GM12874 (cell line): Measurements from ENCODE around the gene GJA10.

Source experiments
- CTCF ChIP-seq: IDR thresholded peaks from 2 replicates; pipeline ENCODE4 v1.5.1; 2011; ENCODE audit warnings: low read depth, mild to moderate bottlenecking, control low read depth, low read length, moderate library complexity; ENCODE audit not compliant: insufficient read depth

The GJA10 gene

GRCh38 chr6:89936177-89936576 lies 41.9 kb downstream of the GJA10 start:
- TF ChIP-seq CTCF, result no peak

GRCh38 chr6:89938014-89938413 lies 43.7 kb downstream of the GJA10 start:
- no peak for TF ChIP-seq CTCF

GRCh38 chr6:89939144-89939543 lies 44.9 kb downstream of the GJA10 start:
- TF ChIP-seq CTCF, result no peak

GRCh38 chr6:89940225-89941027 lies 46.2 kb downstream of the GJA10 start:
- TF ChIP-seq CTCF, result peak; percentile 58

GRCh38 chr6:89941031-89941762 lies 46.9 kb downstream of the GJA10 start:
- no peak for TF ChIP-seq CTCF

- TF ChIP-seq CTCF, result no peak
Observed at GRCh38 chr6:89941763-89942497, 47.7 kb downstream of the GJA10 start.

GRCh38 chr6:89942601-89943000 lies 48.3 kb downstream of the GJA10 start:
- no peak for TF ChIP-seq CTCF
